ENCODE results near the gene BRD1. TPM values are rescaled to one million over a fixed set of nuclear protein-coding genes. Genes with fewer than 3 reads are reported as not detected.
A peak's percentile ranks its signal among the peaks of the same experiment; 100 is the strongest.
"Not testable (repeated sequence)": the region's sequence is repeated elsewhere in the genome, so short reads cannot be mapped to it uniquely, and the experiment has no call there.

Gene BRD1
- total RNA-seq, 2 donors from 2014 or later: 32.1 to 61.5 TPM

DNA sequence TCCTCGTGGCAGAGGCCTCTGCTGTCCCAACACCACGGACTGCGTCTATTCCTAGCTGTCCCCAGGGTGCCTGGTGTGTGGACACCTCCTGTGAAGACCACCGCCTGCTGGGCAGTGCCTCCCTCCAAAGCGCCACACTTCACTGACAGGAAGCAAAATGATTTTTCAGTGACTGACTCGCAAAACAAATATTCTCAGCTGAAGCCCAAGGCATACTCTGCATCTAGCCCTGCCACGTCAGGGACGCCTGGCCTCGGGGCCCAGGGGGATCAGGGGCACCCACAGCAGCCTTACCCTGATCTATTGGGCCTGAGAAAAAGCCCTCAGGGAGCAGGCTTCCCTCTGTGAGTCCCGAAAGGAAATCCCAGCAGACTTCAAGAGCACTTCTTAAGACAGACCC, 2.2 kb downstream of the BRD1 start:
- H3K36me3 ChIP-seq: peaks cover 24% of the 10 kb centered on the region
- peaks cover 22 to 50% of the 10 kb centered on the region in 2 donors for H3K4me1 ChIP-seq (ENCODE audit: control insufficient read depth in 1 of 2, low read depth in 2 of 2)
- TF ChIP-seq, protein P1, sequence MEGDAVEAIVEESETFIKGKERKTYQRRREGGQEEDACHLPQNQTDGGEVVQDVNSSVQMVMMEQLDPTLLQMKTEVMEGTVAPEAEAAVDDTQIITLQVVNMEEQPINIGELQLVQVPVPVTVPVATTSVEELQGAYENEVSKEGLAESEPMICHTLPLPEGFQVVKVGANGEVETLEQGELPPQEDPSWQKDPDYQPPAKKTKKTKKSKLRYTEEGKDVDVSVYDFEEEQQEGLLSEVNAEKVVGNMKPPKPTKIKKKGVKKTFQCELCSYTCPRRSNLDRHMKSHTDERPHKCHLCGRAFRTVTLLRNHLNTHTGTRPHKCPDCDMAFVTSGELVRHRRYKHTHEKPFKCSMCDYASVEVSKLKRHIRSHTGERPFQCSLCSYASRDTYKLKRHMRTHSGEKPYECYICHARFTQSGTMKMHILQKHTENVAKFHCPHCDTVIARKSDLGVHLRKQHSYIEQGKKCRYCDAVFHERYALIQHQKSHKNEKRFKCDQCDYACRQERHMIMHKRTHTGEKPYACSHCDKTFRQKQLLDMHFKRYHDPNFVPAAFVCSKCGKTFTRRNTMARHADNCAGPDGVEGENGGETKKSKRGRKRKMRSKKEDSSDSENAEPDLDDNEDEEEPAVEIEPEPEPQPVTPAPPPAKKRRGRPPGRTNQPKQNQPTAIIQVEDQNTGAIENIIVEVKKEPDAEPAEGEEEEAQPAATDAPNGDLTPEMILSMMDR (IDR thresholded peaks at IDR 0.05): no peak
- DNase-seq (ENCODE audit: low spot score) (no peak), ATAC-seq (ENCODE audit: insufficient number of reproducible peaks, low FRiP score, low read depth) (no peak)
- no peak overlapping the region for H3K27ac ChIP-seq
- no peaks in the 10 kb centered on the region for H3K27me3 ChIP-seq (replicated peaks; ENCODE audit: insufficient read depth)
- peak overlapping the region; percentile 82 for H3K4me3 ChIP-seq
- no peaks in the 10 kb centered on the region for H3K9me3 ChIP-seq

GRCh38 chr22:49824936-49825335, 2.7 kb downstream of the BRD1 start:
- TF ChIP-seq, protein P1 (IDR thresholded peaks at IDR 0.05): no peak
- H3K27ac ChIP-seq: no peak overlapping the region
- no peak for DNase-seq (ENCODE audit: low spot score)
- no peaks in the 10 kb centered on the region for H3K9me3 ChIP-seq
- ATAC-seq (ENCODE audit: insufficient number of reproducible peaks, low FRiP score, low read depth): no peak
- no peaks in the 10 kb centered on the region for H3K27me3 ChIP-seq (replicated peaks; ENCODE audit: insufficient read depth)
- no peak overlapping the region for H3K4me3 ChIP-seq
- H3K4me1 ChIP-seq (ENCODE audit: control insufficient read depth in 1 of 2, low read depth in 2 of 2): peaks cover 22 to 55% of the 10 kb centered on the region in 2 donors
- H3K36me3 ChIP-seq: peaks cover 29% of the 10 kb centered on the region

GRCh38 chr22:49824185-49824925, 3.3 kb downstream of the BRD1 start:
- DNase-seq (ENCODE audit: low spot score) (no peak), ATAC-seq (ENCODE audit: insufficient number of reproducible peaks, low FRiP score, low read depth) (no peak)
- Histone ChIP-seq H3K36me3 (peaks cover 29% of the 10 kb centered on the region), H3K9me3 (no peaks in the 10 kb centered on the region), H3K4me3 (no peak overlapping the region), H3K27me3 (replicated peaks; ENCODE audit: insufficient read depth) (no peaks in the 10 kb centered on the region), H3K27ac (no peak overlapping the region), H3K4me1 (ENCODE audit: control insufficient read depth in 1 of 2, low read depth in 2 of 2) (peaks cover 22 to 55% of the 10 kb centered on the region in 2 donors)
- TF ChIP-seq, protein P1 (IDR thresholded peaks at IDR 0.05): no peak

DNA sequence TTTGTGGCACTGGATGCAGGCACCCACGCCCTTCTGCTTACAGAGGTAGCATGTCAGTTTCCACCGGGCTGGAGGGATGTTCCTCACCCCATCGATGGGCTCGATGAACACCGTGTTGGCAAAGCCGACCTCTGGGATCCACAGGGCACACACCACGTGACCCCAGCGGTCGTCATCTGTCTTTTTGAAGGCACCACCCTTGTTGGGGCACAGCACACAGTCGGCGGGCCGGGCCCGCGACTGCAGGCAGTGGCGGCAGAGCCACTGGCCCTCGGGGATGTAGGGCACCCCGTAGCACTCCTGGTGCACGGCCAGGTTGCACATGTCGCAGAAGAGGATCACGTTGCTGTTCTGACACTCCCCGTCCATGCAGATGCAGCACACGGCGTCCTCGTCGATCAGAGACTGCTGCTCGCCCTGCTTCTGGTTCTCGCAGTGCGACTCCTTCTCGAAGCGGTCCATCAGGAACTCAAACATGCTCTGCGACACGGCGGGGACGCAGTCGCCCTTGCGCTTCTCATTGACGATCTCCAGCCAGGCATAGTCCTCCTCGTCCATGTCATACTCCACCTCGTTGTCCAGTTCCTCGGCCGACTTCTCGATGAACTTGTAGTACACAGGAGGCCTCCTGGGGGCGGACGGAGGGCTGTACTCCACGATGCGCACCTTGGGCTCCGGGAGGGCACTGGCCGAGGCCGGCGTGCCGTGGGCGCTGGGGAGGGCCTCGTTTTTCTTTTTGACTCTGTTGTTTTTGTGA, 4.2 kb downstream of the BRD1 start:
- peaks cover 22 to 55% of the 10 kb centered on the region in 2 donors for H3K4me1 ChIP-seq (ENCODE audit: control insufficient read depth in 1 of 2, low read depth in 2 of 2)
- H3K27me3 ChIP-seq (replicated peaks; ENCODE audit: insufficient read depth): no peaks in the 10 kb centered on the region
- no peak overlapping the region for H3K27ac ChIP-seq
- DNase-seq (ENCODE audit: low spot score) (no peak), ATAC-seq (ENCODE audit: insufficient number of reproducible peaks, low FRiP score, low read depth) (no peak)
- H3K9me3 ChIP-seq: no peaks in the 10 kb centered on the region
- H3K36me3 ChIP-seq: peaks cover 38% of the 10 kb centered on the region
- TF ChIP-seq, protein P1 (IDR thresholded peaks at IDR 0.05): no peak
- no peak overlapping the region for H3K4me3 ChIP-seq

DNA sequence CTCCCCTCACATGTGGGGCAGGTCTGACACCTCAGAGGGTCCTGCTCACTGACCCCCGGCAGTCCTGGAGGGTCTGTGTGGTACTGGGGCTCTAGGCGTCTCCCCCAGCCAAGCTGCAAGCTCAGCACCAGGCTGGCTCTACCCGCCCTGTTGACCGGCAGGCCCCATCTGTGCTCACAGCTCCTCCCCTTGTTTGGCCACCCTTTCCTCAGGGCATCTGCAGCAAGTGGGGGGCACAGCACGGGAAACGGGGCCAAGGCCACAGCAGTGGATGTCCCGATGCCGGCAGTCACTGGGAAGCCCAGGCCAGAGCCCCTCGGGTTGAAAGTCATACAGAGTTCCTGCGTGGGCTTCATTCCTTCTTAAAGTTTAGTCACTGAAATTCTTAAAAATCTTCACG, 5.9 kb downstream of the BRD1 start:
- peaks cover 19 to 55% of the 10 kb centered on the region in 2 donors for H3K4me1 ChIP-seq (ENCODE audit: control insufficient read depth in 1 of 2, low read depth in 2 of 2)

More for the DNA sequence above, 5.9 kb downstream of the BRD1 start:
- not testable (repeated sequence) for DNase-seq (ENCODE audit: low spot score); H3K27me3 ChIP-seq (replicated peaks; ENCODE audit: insufficient read depth); H3K27ac ChIP-seq; ATAC-seq (ENCODE audit: insufficient number of reproducible peaks, low FRiP score, low read depth); H3K4me3 ChIP-seq; H3K9me3 ChIP-seq
- H3K36me3 ChIP-seq: peaks cover 50% of the 10 kb centered on the region
